GM12872 (cell line): Measurements from ENCODE around the gene CASKIN2.
A peak's percentile ranks its signal among the peaks of the same experiment; 100 is the strongest.

Source experiments
- CTCF ChIP-seq: IDR thresholded peaks from 3 replicates; pipeline ENCODE4 v1.5.1; 2011; ENCODE audit warnings: low read depth, mild to moderate bottlenecking, low read length, moderate library complexity; ENCODE audit not compliant: insufficient read depth

Gene CASKIN2

GRCh38 chr17:75504347-75505151, 10.8 kb downstream of the CASKIN2 start:
- peak; percentile 85 for TF ChIP-seq CTCF

DNA sequence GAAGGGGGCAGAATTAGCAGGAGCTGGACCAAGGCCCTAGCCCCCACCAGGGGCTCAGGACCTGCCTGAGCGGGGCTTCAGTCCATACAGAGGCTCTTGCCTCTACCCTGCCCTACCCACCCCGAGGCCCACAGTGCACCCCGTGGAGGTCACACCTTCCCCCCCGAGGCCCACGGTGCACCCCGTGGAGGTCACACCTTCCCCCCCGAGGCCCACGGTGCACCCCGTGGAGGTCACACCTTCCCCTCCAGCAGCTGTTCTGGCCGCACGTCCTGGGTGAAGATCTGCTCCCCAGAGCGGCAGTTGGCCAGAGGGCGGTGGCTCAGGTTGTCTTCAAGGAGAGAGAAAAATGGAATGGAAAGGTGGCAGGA, 11.4 kb downstream of the CASKIN2 start:
- no peak for TF ChIP-seq CTCF

DNA sequence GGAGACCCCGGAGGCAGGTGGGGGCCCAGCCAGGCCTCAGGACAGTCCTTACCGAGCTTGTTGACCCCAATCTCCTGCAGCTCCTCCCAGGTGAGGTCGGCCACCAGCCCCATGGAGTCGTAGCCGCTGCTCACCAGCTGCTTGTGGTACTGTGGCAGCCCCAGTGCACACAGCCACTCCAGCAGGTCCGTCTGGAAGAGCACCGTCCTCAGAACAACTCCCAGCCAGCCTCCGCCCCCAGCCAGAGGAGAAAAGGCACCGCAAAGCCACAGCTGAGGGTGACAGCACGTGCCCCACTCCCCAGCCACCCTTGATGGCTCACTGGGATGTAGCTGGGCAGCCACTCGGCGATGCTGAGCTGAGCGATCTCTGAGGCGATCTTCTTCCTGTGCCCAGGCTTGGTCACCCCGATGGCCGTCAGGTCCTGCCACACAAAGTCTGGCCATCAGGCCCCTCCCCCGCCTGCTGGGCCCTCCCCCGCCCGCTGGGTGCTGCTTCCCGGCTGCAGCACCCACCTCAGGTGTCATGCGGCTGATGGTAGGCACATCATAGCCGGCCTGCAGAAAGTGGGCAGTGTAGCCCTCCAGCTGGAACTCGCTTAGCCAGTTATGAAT, 11.9 kb downstream of the CASKIN2 start:
- TF ChIP-seq CTCF, result no peak

DNA sequence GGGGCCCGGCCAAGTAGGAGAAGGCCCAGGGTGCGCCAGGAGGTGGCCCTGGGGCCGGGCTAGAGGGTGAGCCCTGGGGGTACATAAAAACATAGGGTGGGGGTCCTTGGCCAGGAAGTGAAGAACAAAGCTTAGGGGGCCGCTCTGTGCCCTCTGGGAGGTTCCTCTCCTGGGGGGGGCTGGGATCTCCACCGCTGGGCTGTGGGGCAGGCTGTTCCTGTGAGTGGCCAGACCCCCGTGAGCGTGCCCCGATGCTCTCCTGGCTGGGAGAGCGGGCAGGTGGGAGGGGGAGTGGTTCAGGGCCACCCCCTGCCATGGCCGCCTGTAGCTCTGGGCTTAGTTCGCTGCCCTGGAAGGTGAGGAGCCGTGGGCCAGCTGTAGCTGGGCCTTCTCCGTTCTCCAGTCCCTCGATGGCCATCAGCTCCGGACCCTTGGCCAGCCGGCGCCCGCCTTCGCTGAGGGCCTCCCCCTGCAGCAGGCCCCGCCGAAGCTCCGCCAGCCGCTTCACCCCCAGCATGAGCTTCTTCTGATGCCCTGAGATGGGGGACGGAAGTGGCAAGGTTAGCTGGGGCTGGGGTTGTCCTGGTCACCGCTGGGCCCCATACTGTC, 12.5 kb downstream of the CASKIN2 start:
- no peak for TF ChIP-seq CTCF

DNA sequence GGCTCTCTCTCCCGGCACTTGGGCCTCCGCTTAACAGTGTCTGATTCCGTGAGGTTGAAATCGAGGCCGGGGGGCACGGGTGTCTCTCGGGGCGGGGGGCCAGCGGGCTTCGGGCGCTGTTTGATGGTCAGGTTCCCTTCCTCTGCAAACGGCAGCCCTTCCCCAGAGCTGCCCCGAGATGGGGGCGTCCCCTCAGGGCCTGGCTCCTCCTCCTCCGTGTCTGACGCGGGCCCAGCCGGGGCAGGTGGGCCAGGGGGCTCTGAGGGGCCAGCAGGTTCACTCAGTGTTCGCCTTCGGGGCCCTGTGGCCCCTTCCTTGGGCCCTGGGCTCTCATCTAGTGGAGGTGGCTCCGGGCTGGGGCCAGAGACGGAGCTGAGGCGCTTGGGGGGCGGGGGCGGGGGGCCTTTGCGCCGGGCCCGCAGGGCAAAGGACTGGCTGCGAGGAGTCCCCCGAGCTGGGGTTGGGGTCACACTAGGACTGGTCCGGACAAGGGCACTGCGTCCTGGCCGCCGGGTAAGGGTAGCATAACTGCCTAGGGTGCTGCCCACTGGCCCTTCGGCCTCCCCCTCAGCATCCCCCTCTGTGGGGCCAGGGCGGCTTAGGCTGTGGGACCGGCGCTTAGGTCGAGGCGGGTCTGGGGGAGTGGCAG, 13.1 kb downstream of the CASKIN2 start:
- no peak for TF ChIP-seq CTCF

DNA sequence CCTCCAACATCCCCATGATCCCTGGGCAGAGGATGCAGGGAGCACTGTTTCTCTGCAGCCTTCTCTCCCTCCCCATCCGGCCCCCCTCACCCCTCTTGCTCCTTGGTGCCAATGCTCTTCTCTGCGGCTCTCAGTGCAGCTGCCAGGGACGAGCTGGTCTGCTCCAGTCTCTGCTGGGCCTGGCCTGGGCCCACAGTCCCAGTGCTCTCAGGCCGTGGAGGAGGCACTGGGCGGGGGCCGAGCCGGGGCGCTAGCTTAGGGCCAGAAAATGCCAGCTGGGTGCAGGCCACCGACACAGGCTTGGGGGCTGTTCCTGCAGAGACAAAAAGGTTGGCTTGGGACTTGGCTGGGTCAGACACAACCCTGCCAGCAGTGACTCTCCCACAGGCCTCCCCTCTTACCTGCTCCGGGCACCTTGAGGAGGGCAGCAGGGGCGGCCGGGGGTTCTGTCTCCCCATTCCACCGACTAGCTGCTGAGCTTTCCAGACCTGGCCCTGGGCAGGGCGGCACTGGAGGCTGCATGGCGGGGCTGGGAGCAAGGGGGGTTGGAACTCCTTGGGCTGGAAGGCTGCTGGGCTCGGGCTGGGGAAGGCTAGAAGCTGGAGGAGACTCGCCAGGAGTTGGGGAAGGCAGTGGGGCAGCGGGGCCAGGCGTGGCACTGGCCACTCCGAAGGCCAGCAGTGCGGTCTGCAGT, 13.8 kb downstream of the CASKIN2 start:
- TF ChIP-seq CTCF, result no peak
